GM19099 (cell line): ENCODE data around the gene HOXA9.

ENCODE experiments used
- POLR2A ChIP-seq: IDR thresholded peaks from 3 replicates; pipeline ENCODE4 v1.6.1; 2011; ENCODE audit warnings: low read depth; ENCODE audit not compliant: insufficient read length; ENCODE audit errors: extremely low read depth

HOXA9 gene

GRCh38 chr7:27193335-27194001 lies 28.1 kb upstream of the HOXA9 start:
- TF ChIP-seq POLR2A = no peak

- no peak for TF ChIP-seq POLR2A
Observed at GRCh38 chr7:27192546-27193334, 27.4 kb upstream of the HOXA9 start.

- TF ChIP-seq POLR2A = no peak
Observed at GRCh38 chr7:27191833-27192545, 26.7 kb upstream of the HOXA9 start.

GRCh38 chr7:27191161-27191731 lies 25.9 kb upstream of the HOXA9 start:
- no peak for TF ChIP-seq POLR2A

- TF ChIP-seq POLR2A = no peak
Observed at GRCh38 chr7:27189997-27190748, 24.8 kb upstream of the HOXA9 start.

- TF ChIP-seq POLR2A = no peak
Observed at GRCh38 chr7:27189295-27189996, 24.1 kb upstream of the HOXA9 start.

- no peak for TF ChIP-seq POLR2A
Observed at GRCh38 chr7:27188386-27189294, 23.3 kb upstream of the HOXA9 start.

GRCh38 chr7:27187475-27188385 lies 22.4 kb upstream of the HOXA9 start:
- no peak for TF ChIP-seq POLR2A

GRCh38 chr7:27186668-27187474 lies 21.5 kb upstream of the HOXA9 start:
- no peak for TF ChIP-seq POLR2A

- no peak for TF ChIP-seq POLR2A
Observed at GRCh38 chr7:27185854-27186667, 20.7 kb upstream of the HOXA9 start.
